ENCODE results near the gene ZNF804A. TPM values are rescaled to one million over a fixed set of nuclear protein-coding genes. Genes with fewer than 3 reads are reported as not detected.

Gene ZNF804A
- total RNA-seq, 4 donors from 2014 or later = 0.27 to 7.9 (median 1.4) TPM; not detected in 1

GRCh38 chr2:184589261-184589660, 9.1 kb upstream of the ZNF804A start:
- no peak overlapping the region for H3K27ac ChIP-seq
- H3K27me3 ChIP-seq = no peaks in the 10 kb centered on the region
- H3K36me3 ChIP-seq = no peaks in the 10 kb centered on the region
- TF ChIP-seq POLR2A (IDR thresholded peaks at IDR 0.05) (no peak), CTCF (IDR thresholded peaks at IDR 0.05) (no peak)
- no peaks in the 10 kb centered on the region for H3K9me3 ChIP-seq
- no peak overlapping the region for H3K4me3 ChIP-seq
- H3K4me1 ChIP-seq = no peaks in the 10 kb centered on the region
- intact Hi-C loops (cut with DNase I; ENCODE audit: low total_unique reads) = no loop called here
- DNase-seq = no peak

GRCh38 chr2:184596819-184597411, 1.4 kb upstream of the ZNF804A start:
- no peak for TF ChIP-seq POLR2A (IDR thresholded peaks at IDR 0.05)
- no peak for TF ChIP-seq CTCF (IDR thresholded peaks at IDR 0.05)
- no peak for DNase-seq
- H3K27ac ChIP-seq = no peak overlapping the region
- H3K4me3 ChIP-seq = no peak overlapping the region
- H3K36me3 ChIP-seq = no peaks in the 10 kb centered on the region
- no peaks in the 10 kb centered on the region for H3K9me3 ChIP-seq
- peaks cover 0 to 9% of the 10 kb centered on the region in 2 donors for H3K27me3 ChIP-seq
- intact Hi-C loops (cut with DNase I; ENCODE audit: low total_unique reads) = no loop called here
- H3K4me1 ChIP-seq = no peaks in the 10 kb centered on the region

GRCh38 chr2:184597571-184597991, 748 bp upstream of the ZNF804A start:
- H3K27ac ChIP-seq = no peak overlapping the region
- TF ChIP-seq POLR2A (IDR thresholded peaks at IDR 0.05) = no peak
- no peak for TF ChIP-seq CTCF (IDR thresholded peaks at IDR 0.05)
- peaks cover 0 to 9% of the 10 kb centered on the region in 2 donors for H3K27me3 ChIP-seq
- H3K36me3 ChIP-seq = no peaks in the 10 kb centered on the region
- H3K4me3 ChIP-seq = peak overlapping the region; percentile 19 to 48
- no peak for DNase-seq
- intact Hi-C loops (cut with DNase I; ENCODE audit: low total_unique reads) = no loop called here
- H3K9me3 ChIP-seq = no peaks in the 10 kb centered on the region
- H3K4me1 ChIP-seq = no peaks in the 10 kb centered on the region

- intact Hi-C loops (cut with DNase I; ENCODE audit: low total_unique reads) = no loop called here
- Histone ChIP-seq H3K27ac (no peak overlapping the region), H3K4me1 (no peaks in the 10 kb centered on the region), H3K9me3 (no peaks in the 10 kb centered on the region), H3K36me3 (no peaks in the 10 kb centered on the region), H3K4me3 (peak overlapping the region; percentile 19 to 48), H3K27me3 (peaks cover 0 to 9% of the 10 kb centered on the region in 2 donors)
- no peak for DNase-seq
- TF ChIP-seq CTCF (IDR thresholded peaks at IDR 0.05) (no peak), POLR2A (IDR thresholded peaks at IDR 0.05) (no peak)
These were observed 370 bp upstream of the ZNF804A start for GRCh38 chr2:184598002-184598315.

GRCh38 chr2:184599054-184599871, 934 bp downstream of the ZNF804A start:
- Histone ChIP-seq H3K4me3 (peak overlapping the region in 1 of 2 donors; percentile 48), H3K27ac (no peak overlapping the region), H3K36me3 (no peaks in the 10 kb centered on the region), H3K27me3 (peaks cover 0 to 14% of the 10 kb centered on the region in 2 donors), H3K9me3 (no peaks in the 10 kb centered on the region), H3K4me1 (no peaks in the 10 kb centered on the region)
- intact Hi-C loops (cut with DNase I; ENCODE audit: low total_unique reads) = no loop called here
- TF ChIP-seq POLR2A (IDR thresholded peaks at IDR 0.05) (no peak), CTCF (IDR thresholded peaks at IDR 0.05) (no peak)
- no peak for DNase-seq

Data from uterus (tissue), 4 donors.